ENCODE measurements around the gene PRKAR2A. TPM values are rescaled to one million over a fixed set of nuclear protein-coding genes. Genes with fewer than 3 reads are reported as not detected.
"Not testable (repeated sequence)": the region's sequence is repeated elsewhere in the genome, so short reads cannot be mapped to it uniquely, and the experiment has no call there.

PRKAR2A gene
- polyA plus RNA-seq, 3 donors: 36.9 to 45.6 (median 39.1) TPM

- peak; percentile 79 for DNase-seq
These were observed 109.5 kb downstream of the PRKAR2A start for GRCh38 chr3:48738144-48738536.

- DNase-seq: not testable (repeated sequence)
These were observed 112.5 kb downstream of the PRKAR2A start for GRCh38 chr3:48735075-48735767.

- DNase-seq: not testable (repeated sequence)
These were observed 113.1 kb downstream of the PRKAR2A start for GRCh38 chr3:48734541-48734940.

- not testable (repeated sequence) for DNase-seq
These were observed 113.7 kb downstream of the PRKAR2A start for GRCh38 chr3:48733752-48734518.

- no peak for DNase-seq
These were observed 120.2 kb downstream of the PRKAR2A start for GRCh38 chr3:48727511-48727910.

- DNase-seq: not testable (repeated sequence)
These were observed 122.4 kb downstream of the PRKAR2A start for GRCh38 chr3:48725185-48725855.

- DNase-seq: no peak
These were observed 123.9 kb downstream of the PRKAR2A start for GRCh38 chr3:48723725-48724124.

- not testable (repeated sequence) for DNase-seq
These were observed 124.4 kb downstream of the PRKAR2A start for GRCh38 chr3:48723293-48723692.

- peak; percentile 98 for DNase-seq
These were observed 130.5 kb downstream of the PRKAR2A start, which contains the start of gene IP6K2 for GRCh38 chr3:48716982-48717746. Gene IP6K2 (minus strand): TSS chr3:48717221. CDS start chr3:48695291, 21,930 bp downstream.

GRCh38 chr3:48716508-48716981 lies 131.1 kb downstream of the PRKAR2A start:
- DNase-seq: no peak

- DNase-seq: no peak
These were observed 132.4 kb downstream of the PRKAR2A start for GRCh38 chr3:48715174-48715800.

- no peak for DNase-seq
These were observed 135.9 kb downstream of the PRKAR2A start for GRCh38 chr3:48711727-48712126.

GRCh38 chr3:48709051-48709461 lies 138.6 kb downstream of the PRKAR2A start:
- no peak for DNase-seq

GRCh38 chr3:48708481-48708889 lies 139.2 kb downstream of the PRKAR2A start:
- DNase-seq: no peak

- DNase-seq: no peak
These were observed 140.5 kb downstream of the PRKAR2A start for GRCh38 chr3:48707157-48707556.

GRCh38 chr3:48702320-48702920 lies 145.3 kb downstream of the PRKAR2A start:
- no peak for DNase-seq

GRCh38 chr3:48700731-48701405 lies 146.8 kb downstream of the PRKAR2A start:
- no peak for DNase-seq

- DNase-seq: no peak
These were observed 148.8 kb downstream of the PRKAR2A start for GRCh38 chr3:48698891-48699290.

GRCh38 chr3:48697952-48698351 lies 149.7 kb downstream of the PRKAR2A start:
- no peak for DNase-seq

- DNase-seq: no peak
These were observed 151.1 kb downstream of the PRKAR2A start for GRCh38 chr3:48696601-48697000.
